Neural cell (in vitro differentiated cells): ENCODE data around the gene CACNA1C. TPM values are rescaled to one million over a fixed set of nuclear protein-coding genes. Genes with fewer than 3 reads are reported as not detected.

Source experiments
- H2AFZ ChIP-seq: fragments of 200-600, 300-800 bp; sonication (generic), shearing (Covaris generic); 2 replicates; pipeline ENCODE4 v1.6.0; 2014; ENCODE audit warnings: low read depth, mild to moderate bottlenecking, antibody characterized with exemption, low read length, moderate library complexity
- H3F3A ChIP-seq: fragments of 200-600 bp; shearing (Covaris generic); 2 replicates; pipeline ENCODE4 v1.6.1; 2016; ENCODE audit warnings: mild to moderate bottlenecking, moderate library complexity, mixed read lengths, antibody characterized with exemption, low read length; ENCODE audit not compliant: insufficient read depth, poor library complexity, severe bottlenecking
- H3K27ac ChIP-seq: fragments of 200-600, 300-800 bp; sonication (generic), shearing (Covaris generic); 2 replicates; pipeline ENCODE4 v1.5.1; 2014; ENCODE audit warnings: mild to moderate bottlenecking, low read length, moderate library complexity
- H3K27me3 ChIP-seq: fragments of 300-800, 200-600 bp; sonication (generic), shearing (Covaris generic); 2 replicates; pipeline ENCODE4 v1.6.0; 2014; ENCODE audit warnings: mild to moderate bottlenecking, low read depth, low read length, moderate library complexity; ENCODE audit not compliant: insufficient read depth
- H3K36me3 ChIP-seq: fragments of 300-800, 200-600 bp; sonication (generic), shearing (Covaris generic); 2 replicates; pipeline ENCODE4 v1.5.1; 2014; ENCODE audit warnings: mild to moderate bottlenecking, antibody characterized with exemption, low read length, moderate library complexity; ENCODE audit not compliant: insufficient read depth
- H3K4me2 ChIP-seq: fragments of 300-800, 200-600 bp; sonication (generic), shearing (Covaris generic); 2 replicates; pipeline ENCODE4 v1.6.0; 2014; ENCODE audit warnings: mild to moderate bottlenecking, low read length
- H3K4me3 ChIP-seq: fragments of 300-800, 200-600 bp; sonication (generic), shearing (Covaris generic); 2 replicates; pipeline ENCODE4 v1.5.1; 2014; ENCODE audit warnings: mild to moderate bottlenecking, low read length, moderate library complexity
- H3K79me2 ChIP-seq: fragments of 200-600 bp; shearing (Covaris generic); replicated peaks from 2 replicates; pipeline ENCODE4 v1.6.0; 2014; ENCODE audit warnings: mild to moderate bottlenecking, low read length, moderate library complexity; ENCODE audit not compliant: insufficient read depth
- H3K9ac ChIP-seq: fragments of 300-800, 200-600 bp; sonication (generic), shearing (Covaris generic); 2 replicates; pipeline ENCODE4 v1.6.1; 2016; ENCODE audit warnings: mild to moderate bottlenecking, low read length, mixed read lengths
- H3K9me2 ChIP-seq: fragments of 200-600 bp; shearing (Covaris generic); 2 replicates; pipeline ENCODE4 v1.6.1; 2016; ENCODE audit warnings: mild to moderate bottlenecking, low read length, mixed read lengths; ENCODE audit not compliant: insufficient read depth
- H3K9me3 ChIP-seq: fragments of 200-600, 300-800 bp; sonication (generic), shearing (Covaris generic); 2 replicates; pipeline ENCODE4 v1.6.1; 2016; ENCODE audit warnings: mild to moderate bottlenecking, mixed run types, low read length, moderate library complexity, mixed read lengths
- H4K20me1 ChIP-seq: fragments of 200-600 bp; shearing (Covaris generic); 2 replicates; pipeline ENCODE4 v1.6.1; 2016; ENCODE audit warnings: mild to moderate bottlenecking, mixed run types; ENCODE audit not compliant: insufficient read depth
- CTCF ChIP-seq: fragments of 450-650 bp; IDR thresholded peaks from 2 replicates; pipeline ENCODE4 v1.5.1; 2014; ENCODE audit warnings: antibody characterized with exemption, mild to moderate bottlenecking, moderate library complexity; ENCODE audit not compliant: poor library complexity, severe bottlenecking
- EP300 ChIP-seq: fragments of 450-650 bp; conservative IDR thresholded peaks from 2 replicates; pipeline ENCODE4 v1.6.1; 2014; ENCODE audit warnings: antibody characterized with exemption, mild to moderate bottlenecking, moderate library complexity; ENCODE audit not compliant: poor library complexity, severe bottlenecking
- EZH2 ChIP-seq: fragments of 200-600, 300-800 bp; shearing (Covaris generic), sonication (generic); IDR thresholded peaks from 2 replicates; pipeline ENCODE4 v1.6.1; 2014; ENCODE audit warnings: antibody characterized with exemption, low read length, borderline replicate concordance, mild to moderate bottlenecking; ENCODE audit not compliant: insufficient read depth, poor library complexity, severe bottlenecking
- MXI1 ChIP-seq: fragments of 450-650 bp; conservative IDR thresholded peaks from 2 replicates; pipeline ENCODE4 v1.6.1; 2014; ENCODE audit warnings: antibody characterized with exemption, mild to moderate bottlenecking; ENCODE audit not compliant: poor library complexity, severe bottlenecking
- POLR2AphosphoS5 ChIP-seq: IDR thresholded peaks from 2 replicates; pipeline ENCODE4 v1.6.1; 2012
- RAD21 ChIP-seq: fragments of 450-650 bp; conservative IDR thresholded peaks from 2 replicates; pipeline ENCODE4 v1.6.1; 2014; ENCODE audit warnings: antibody characterized with exemption, mild to moderate bottlenecking, moderate library complexity
- REST ChIP-seq: IDR thresholded peaks from 2 replicates; pipeline ENCODE4 v1.6.1; 2012; ENCODE audit warnings: borderline replicate concordance
- SMC3 ChIP-seq: fragments of 450-650 bp; conservative IDR thresholded peaks from 2 replicates; pipeline ENCODE4 v1.6.1; 2014; ENCODE audit warnings: antibody characterized with exemption, mild to moderate bottlenecking, moderate library complexity; ENCODE audit not compliant: poor library complexity
- TAF1 ChIP-seq: IDR thresholded peaks from 2 replicates; pipeline ENCODE4 v1.6.1; 2012; ENCODE audit warnings: low read depth
- polyA plus RNA-seq: library from polyadenylated mRNA; depleted of rRNA; stranded (reverse); fragments of >200 nt; gene quantifications from 2 replicates; pipeline ENCODE4 v1.2.3, GENCODE V29; 2014

CACNA1C gene
- polyA plus RNA-seq, 1 donor from 2014 or later: 9.7 TPM

DNA sequence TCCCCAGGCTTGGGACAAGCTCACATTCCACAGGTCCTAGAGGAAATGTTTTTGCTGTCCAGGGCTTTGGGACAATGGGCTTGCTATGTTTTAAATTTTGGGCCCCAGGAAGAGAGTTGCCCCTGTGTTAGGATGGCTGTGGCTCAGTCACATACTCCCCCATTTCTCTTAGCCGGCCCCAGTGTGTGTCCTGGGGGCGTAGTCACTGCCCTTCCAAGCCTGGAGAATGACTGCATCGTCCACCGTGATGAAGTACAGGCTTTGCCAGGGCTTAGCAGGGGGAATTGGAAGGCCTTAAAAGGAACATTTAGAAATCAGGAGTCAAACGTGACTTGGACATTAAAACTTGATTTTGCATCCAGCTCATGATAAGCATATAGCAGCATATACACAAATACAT lies 293.6 kb downstream of the CACNA1C start:
- no peak overlapping the region for H3K27ac ChIP-seq
- no peak overlapping the region for H3K4me3 ChIP-seq
- H3F3A ChIP-seq: no peaks in the 10 kb centered on the region
- no peaks in the 10 kb centered on the region for H3K9me3 ChIP-seq
- TF ChIP-seq RAD21 (no peak), SMC3 (no peak), EP300 (no peak), EZH2 (no peak), MXI1 (no peak), CTCF (no peak), POLR2AphosphoS5 (no peak), TAF1 (no peak), REST (no peak)
- H4K20me1 ChIP-seq: no peaks in the 10 kb centered on the region
- no peaks in the 10 kb centered on the region for H3K27me3 ChIP-seq
- no peaks in the 10 kb centered on the region for H3K79me2 ChIP-seq
- H3K36me3 ChIP-seq: no peaks in the 10 kb centered on the region
- no peaks in the 10 kb centered on the region for H3K9me2 ChIP-seq
- H3K4me2 ChIP-seq: no peak overlapping the region
- H3K9ac ChIP-seq: no peak overlapping the region
- no peak overlapping the region for H2AFZ ChIP-seq

DNA sequence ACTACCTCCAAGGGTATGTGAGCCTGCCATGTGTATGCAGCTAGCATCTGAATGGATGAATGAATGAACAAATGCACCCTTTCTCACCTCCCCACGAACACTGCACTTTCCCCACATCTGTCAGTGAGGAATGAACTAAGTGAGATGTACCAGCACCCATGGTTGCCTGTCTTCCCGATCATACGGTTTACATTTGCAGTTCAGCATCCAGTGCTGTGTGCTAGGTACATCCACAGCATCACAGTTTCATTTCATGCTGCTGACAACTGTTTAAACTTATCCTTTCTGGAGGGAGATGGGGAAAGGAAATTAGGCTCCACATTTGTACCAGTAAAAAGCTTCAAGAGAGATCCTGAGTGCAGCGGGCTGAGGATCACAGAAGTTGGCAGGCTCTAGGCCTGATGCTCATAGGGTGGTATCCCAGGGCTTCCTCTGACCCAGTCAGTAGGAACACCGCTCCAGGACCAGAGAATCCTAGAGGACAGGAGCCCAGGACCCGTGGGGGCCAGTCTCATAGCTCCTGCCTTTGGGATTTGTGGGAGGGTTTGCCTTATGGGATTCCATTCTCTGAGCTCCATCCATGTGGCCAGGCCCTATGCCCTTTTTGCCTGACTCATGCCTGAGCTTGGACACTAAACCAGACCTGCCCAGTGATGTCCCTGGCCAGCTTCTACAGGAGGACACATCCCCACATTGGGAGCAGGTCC lies 294.5 kb downstream of the CACNA1C start:
- Histone ChIP-seq H4K20me1 (no peaks in the 10 kb centered on the region), H3K4me3 (no peak overlapping the region), H2AFZ (no peak overlapping the region), H3K36me3 (no peaks in the 10 kb centered on the region), H3K79me2 (no peaks in the 10 kb centered on the region), H3K9me2 (no peaks in the 10 kb centered on the region), H3K27ac (no peak overlapping the region), H3K9ac (no peak overlapping the region), H3K4me2 (no peak overlapping the region), H3F3A (no peaks in the 10 kb centered on the region), H3K27me3 (no peaks in the 10 kb centered on the region), H3K9me3 (no peaks in the 10 kb centered on the region)
- TF ChIP-seq EZH2 (no peak), REST (no peak), RAD21 (no peak), POLR2AphosphoS5 (no peak), TAF1 (no peak), MXI1 (no peak), EP300 (no peak), SMC3 (no peak), CTCF (no peak)
